ENCODE measurements around the gene TUT1. TPM values are rescaled to one million over a fixed set of nuclear protein-coding genes. Genes with fewer than 3 reads are reported as not detected.
"Not testable (repeated sequence)": the region's sequence is repeated elsewhere in the genome, so short reads cannot be mapped to it uniquely, and the experiment has no call there.

Gene TUT1
- total and polyA plus RNA-seq, 7 donors, result 5.3 to 16.8 (median 6.0) TPM

DNA sequence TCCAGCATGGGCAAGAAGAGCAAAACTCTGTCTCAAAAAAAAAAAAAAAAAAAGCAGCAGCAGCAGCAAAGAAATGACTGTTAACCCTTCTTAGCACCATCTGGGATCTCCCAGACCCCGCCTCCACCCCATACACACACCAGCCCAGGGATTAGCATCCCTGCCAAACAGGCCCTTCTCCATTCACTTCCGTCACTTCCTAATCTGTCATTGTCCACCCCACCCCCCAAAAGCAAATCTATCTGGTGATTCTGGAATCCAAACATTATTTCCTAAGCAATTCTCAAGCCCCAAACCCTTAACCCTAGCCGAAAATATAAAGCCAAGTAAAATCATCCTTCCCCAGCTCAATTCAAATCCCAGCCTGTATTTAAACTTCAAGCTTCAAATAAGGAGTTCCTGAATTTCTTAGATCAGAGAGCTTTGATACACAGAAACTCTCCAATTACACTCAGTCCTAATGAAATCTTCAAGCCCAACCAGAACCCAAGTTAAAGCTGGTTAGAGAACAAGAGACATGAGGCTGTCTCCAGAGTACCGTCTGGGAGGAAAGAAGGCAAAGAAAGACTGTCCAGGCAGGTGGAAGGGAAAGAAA is 38.7 kb downstream of the TUT1 start:
- 20 to 37% methylated on average over 4 of the region's 4 CpGs for WGBS, 2 donors
- Histone ChIP-seq H3K36me3 (peaks cover 0 to 2% (median 0%) of the 10 kb centered on the region in 4 donors), H3K27ac (peak overlapping the region; percentile 92 to 100 (median 96)), H3K9me3 (no peaks in the 10 kb centered on the region), H3K4me1 (peaks cover 0 to 89% (median 87%) of the 10 kb centered on the region in 4 donors), H3K27me3 (no peaks in the 10 kb centered on the region), H3K4me3 (peak overlapping the region in 3 of 4 donors; percentile 17 to 29 (median 25))
- DNase-seq, result peak; percentile 68
- TF ChIP-seq POLR2A (IDR thresholded peaks at IDR 0.05), result no peak
- TF ChIP-seq, protein P1, sequence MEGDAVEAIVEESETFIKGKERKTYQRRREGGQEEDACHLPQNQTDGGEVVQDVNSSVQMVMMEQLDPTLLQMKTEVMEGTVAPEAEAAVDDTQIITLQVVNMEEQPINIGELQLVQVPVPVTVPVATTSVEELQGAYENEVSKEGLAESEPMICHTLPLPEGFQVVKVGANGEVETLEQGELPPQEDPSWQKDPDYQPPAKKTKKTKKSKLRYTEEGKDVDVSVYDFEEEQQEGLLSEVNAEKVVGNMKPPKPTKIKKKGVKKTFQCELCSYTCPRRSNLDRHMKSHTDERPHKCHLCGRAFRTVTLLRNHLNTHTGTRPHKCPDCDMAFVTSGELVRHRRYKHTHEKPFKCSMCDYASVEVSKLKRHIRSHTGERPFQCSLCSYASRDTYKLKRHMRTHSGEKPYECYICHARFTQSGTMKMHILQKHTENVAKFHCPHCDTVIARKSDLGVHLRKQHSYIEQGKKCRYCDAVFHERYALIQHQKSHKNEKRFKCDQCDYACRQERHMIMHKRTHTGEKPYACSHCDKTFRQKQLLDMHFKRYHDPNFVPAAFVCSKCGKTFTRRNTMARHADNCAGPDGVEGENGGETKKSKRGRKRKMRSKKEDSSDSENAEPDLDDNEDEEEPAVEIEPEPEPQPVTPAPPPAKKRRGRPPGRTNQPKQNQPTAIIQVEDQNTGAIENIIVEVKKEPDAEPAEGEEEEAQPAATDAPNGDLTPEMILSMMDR (IDR thresholded peaks at IDR 0.05), result no peak
- TF ChIP-seq EP300 (IDR thresholded peaks at IDR 0.05), result no peak
- TF ChIP-seq POLR2AphosphoS5 (IDR thresholded peaks at IDR 0.05), result no peak
- intact Hi-C loops (cut with DNase I), result loop anchor here (5.0 kb wide), 1 partner anchor 50 kb away; the partner anchor contains the start of gene MTA2

DNA sequence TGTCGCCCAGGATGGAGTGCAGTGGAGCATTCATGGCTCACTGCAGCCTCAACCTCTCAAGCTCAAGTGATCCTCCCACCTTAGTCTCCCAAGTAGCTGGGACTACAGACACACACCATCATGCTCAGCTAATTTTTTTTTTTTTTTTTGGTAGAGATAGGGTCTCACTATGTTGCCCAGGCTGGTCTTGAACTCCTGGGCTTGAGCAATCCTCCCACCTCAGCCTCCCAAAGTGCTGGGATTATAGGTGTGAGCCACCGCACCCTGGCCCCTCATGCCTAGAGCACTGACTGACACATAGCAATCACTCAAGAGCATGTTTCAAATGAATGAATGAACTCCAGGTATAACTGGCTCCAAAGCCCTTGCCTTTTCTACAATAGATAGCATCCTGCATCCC is 40.8 kb downstream of the TUT1 start:
- not testable (repeated sequence) for H3K27me3 ChIP-seq, DNase-seq, H3K36me3 ChIP-seq, H3K4me3 ChIP-seq, H3K9me3 ChIP-seq
- H3K4me1 ChIP-seq, result peaks cover 0 to 72% (median 69%) of the 10 kb centered on the region in 4 donors
- peak overlapping the region in 3 of 4 donors; percentile 92 to 100 (median 96) for H3K27ac ChIP-seq
- intact Hi-C loops (cut with DNase I), result loop anchor here (5.0 kb wide), 1 partner anchor 52 kb away; the partner anchor contains the start of gene MTA2
- 93 to 95% methylated on average over 2 of the region's 2 CpGs for WGBS, 2 donors

- no peaks in the 10 kb centered on the region for H3K36me3 ChIP-seq
- H3K27ac ChIP-seq, result peak overlapping the region; percentile 96 to 100 (median 98)
- no peak for DNase-seq
- no peak overlapping the region for H3K4me3 ChIP-seq
- H3K9me3 ChIP-seq, result no peaks in the 10 kb centered on the region
- TF ChIP-seq POLR2A (IDR thresholded peaks at IDR 0.05) (no peak), POLR2AphosphoS5 (IDR thresholded peaks at IDR 0.05) (no peak), EP300 (IDR thresholded peaks at IDR 0.05) (no peak)
- TF ChIP-seq, protein P1 (IDR thresholded peaks at IDR 0.05), result no peak
- WGBS, 2 donors, result 23 to 72% methylated on average over 17 of the region's 17 CpGs
- H3K4me1 ChIP-seq, result peaks cover 0 to 61% (median 53%) of the 10 kb centered on the region in 4 donors
- intact Hi-C loops (cut with DNase I), result no loop called here
- H3K27me3 ChIP-seq, result no peaks in the 10 kb centered on the region
Observed at GRCh38 chr11:62548545-62549335, 42.6 kb downstream of the TUT1 start.

DNA sequence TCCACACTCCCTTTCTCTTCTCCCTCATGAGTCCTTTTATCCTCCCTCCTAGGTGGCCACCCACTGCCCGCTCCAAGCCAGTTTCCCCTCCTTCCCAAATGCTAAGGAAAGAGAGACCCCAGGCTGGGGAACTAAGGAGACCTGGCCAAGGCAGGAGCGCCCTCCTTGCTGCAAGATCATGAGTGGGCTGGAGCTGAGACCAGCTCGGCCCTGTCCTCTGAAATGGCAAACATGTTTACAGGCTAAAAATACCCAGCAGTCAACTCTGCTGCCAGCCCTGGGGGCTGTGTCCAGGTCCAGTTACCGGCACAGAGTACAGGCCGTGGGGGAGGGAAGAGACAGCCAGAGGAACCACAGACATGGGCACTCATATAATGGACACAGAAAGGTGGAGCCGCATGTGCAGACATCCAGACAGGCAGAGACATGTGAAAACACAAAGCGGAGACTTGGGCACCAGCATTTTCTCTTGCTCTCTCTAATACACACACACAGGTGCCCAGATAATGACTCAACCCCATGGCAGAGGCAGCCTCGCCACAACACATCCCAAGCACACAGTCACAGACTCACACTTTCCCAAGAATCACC is 43.5 kb downstream of the TUT1 start:
- no peaks in the 10 kb centered on the region for H3K9me3 ChIP-seq
- no peaks in the 10 kb centered on the region for H3K36me3 ChIP-seq
- TF ChIP-seq, protein P1 (IDR thresholded peaks at IDR 0.05), result no peak
- TF ChIP-seq POLR2AphosphoS5 (IDR thresholded peaks at IDR 0.05) (peak; percentile 34 to 70 (median 59)), EP300 (IDR thresholded peaks at IDR 0.05) (no peak), POLR2A (IDR thresholded peaks at IDR 0.05) (peak in 1 of 2 donors; percentile 33)
- H3K27ac ChIP-seq, result peak overlapping the region; percentile 96 to 100 (median 98)
- peak; percentile 78 for DNase-seq
- peaks cover 0 to 61% (median 46%) of the 10 kb centered on the region in 4 donors for H3K4me1 ChIP-seq
- 60 to 73% methylated on average over 8 of the region's 8 CpGs for WGBS, 2 donors
- H3K4me3 ChIP-seq, result peak overlapping the region; percentile 80 to 100 (median 95)
- intact Hi-C loops (cut with DNase I), result no loop called here
- H3K27me3 ChIP-seq, result no peaks in the 10 kb centered on the region
